ENCODE measurements around the gene ASPRV1.
"Not testable (repeated sequence)": the region's sequence is repeated elsewhere in the genome, so short reads cannot be mapped to it uniquely, and the experiment has no call there.

The ASPRV1 gene

GRCh38 chr2:69959425-69959824 is 2.0 kb downstream of the ASPRV1 start:
- DNase-seq = no peak

GRCh38 chr2:69958480-69958879 is 3.0 kb downstream of the ASPRV1 start:
- DNase-seq = no peak

GRCh38 chr2:69957965-69958364 is 3.5 kb downstream of the ASPRV1 start:
- DNase-seq = no peak

- no peak for DNase-seq
These were observed 4.9 kb downstream of the ASPRV1 start for GRCh38 chr2:69956475-69956979.

- no peak for DNase-seq
These were observed 6.4 kb downstream of the ASPRV1 start for GRCh38 chr2:69955029-69955428.

- no peak for DNase-seq
These were observed 7.3 kb downstream of the ASPRV1 start for GRCh38 chr2:69954084-69954483.

GRCh38 chr2:69952336-69953115 is 8.9 kb downstream of the ASPRV1 start:
- DNase-seq = no peak

- not testable (repeated sequence) for DNase-seq
These were observed 10.8 kb downstream of the ASPRV1 start for GRCh38 chr2:69950671-69951070.

GRCh38 chr2:69950241-69950640 is 11.2 kb downstream of the ASPRV1 start:
- no peak for DNase-seq

GRCh38 chr2:69948963-69949645 is 12.3 kb downstream of the ASPRV1 start:
- DNase-seq = no peak

GRCh38 chr2:69948032-69948962 is 13.1 kb downstream of the ASPRV1 start:
- DNase-seq = no peak

GRCh38 chr2:69947325-69947931 is 14.0 kb downstream of the ASPRV1 start:
- DNase-seq = no peak

- no peak for DNase-seq
These were observed 14.8 kb downstream of the ASPRV1 start for GRCh38 chr2:69946351-69947324.

- DNase-seq = no peak
These were observed 15.5 kb downstream of the ASPRV1 start for GRCh38 chr2:69945941-69946340.

- no peak for DNase-seq
These were observed 16.0 kb downstream of the ASPRV1 start for GRCh38 chr2:69945441-69945840.

- DNase-seq = no peak
These were observed 16.7 kb downstream of the ASPRV1 start for GRCh38 chr2:69944756-69945155.

- DNase-seq = no peak
These were observed 17.4 kb downstream of the ASPRV1 start for GRCh38 chr2:69943843-69944525.

- DNase-seq = no peak
These were observed 18.2 kb downstream of the ASPRV1 start for GRCh38 chr2:69943000-69943842.

GRCh38 chr2:69940691-69941090 is 20.7 kb downstream of the ASPRV1 start:
- no peak for DNase-seq

GRCh38 chr2:69939722-69940121 is 21.7 kb downstream of the ASPRV1 start:
- DNase-seq = no peak
